ENCODE measurements around the gene TCF23.

GRCh38 chr2:27133195-27133875 is 15.5 kb upstream of the TCF23 start:
- TF ChIP-seq POLR2AphosphoS5 (IDR thresholded peaks at IDR 0.05; ENCODE audit: low read depth) (no peak), CTCF (conservative IDR thresholded peaks at IDR 0.05; ENCODE audit: low read depth in 2 of 2) (no peak), CREB1 (CRISPR knock-in tag; IDR thresholded peaks at IDR 0.05; ENCODE audit: low read depth) (no peak)
